HG03175 (cell line): ENCODE data around the gene GFPT1.

ENCODE experiments used
- ATAC-seq: cut with Tn5 transposase; IDR thresholded peaks from one replicate; pipeline ENCODE4 v1.9.1; 2021; ENCODE audit warnings: mild to moderate bottlenecking, moderate library complexity; ENCODE audit not compliant: unreplicated experiment

GFPT1 gene

DNA sequence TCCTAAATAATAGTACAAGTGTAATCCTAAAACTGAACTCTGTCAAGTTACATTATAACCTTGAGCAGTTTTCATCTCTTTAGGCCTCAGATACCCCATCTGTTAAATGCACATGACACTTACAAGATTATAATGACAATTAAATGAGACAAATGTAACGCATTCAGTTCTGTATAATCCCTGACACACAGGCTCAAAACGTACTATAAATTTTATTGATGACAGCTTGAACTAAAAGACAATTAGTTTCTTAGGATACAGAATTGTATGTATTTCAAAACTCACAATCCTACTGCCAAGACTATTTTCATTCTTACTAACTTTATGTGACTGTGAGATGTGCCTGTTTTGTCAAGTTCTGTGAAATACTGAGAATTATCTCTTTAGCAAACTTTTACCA lies 56.2 kb downstream of the GFPT1 start:
- no peak for ATAC-seq

DNA sequence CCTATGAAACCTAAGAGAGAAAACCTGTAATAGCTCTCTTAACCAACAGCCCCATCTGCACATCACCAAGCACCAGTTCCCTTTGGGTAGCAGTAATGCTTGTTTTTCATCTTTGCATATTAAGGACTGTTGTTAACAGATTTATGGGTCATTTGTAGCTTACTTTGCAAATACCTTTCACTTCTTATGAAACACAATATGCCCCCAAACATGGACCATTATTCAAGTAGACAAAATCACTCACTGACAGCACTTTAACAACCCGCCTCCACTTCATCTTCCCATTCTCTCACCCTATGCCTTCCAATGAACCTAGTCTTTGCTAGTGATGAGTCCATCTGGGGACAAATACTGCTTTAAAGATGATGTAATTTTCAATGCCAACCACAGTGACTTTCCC lies 64.4 kb downstream of the GFPT1 start:
- ATAC-seq: no peak

DNA sequence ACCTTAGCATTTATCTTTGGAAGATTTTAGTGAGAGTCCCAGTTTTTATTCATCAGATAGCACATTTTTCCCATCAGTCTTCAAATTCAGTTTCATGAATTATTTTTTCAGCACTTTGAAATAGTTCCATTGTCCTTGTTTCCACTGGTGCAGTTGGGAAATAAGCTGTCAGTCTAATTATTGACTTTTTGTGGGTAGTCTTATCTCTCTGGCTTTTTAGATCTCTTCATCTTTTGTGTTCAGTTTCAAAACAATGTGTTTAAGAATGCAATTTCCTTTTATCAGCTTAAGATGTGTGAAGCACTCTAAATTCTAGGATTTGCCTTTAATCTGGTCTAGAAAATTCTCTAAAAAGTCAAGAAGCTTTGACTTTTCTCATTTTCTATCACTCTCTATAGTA lies 70.5 kb downstream of the GFPT1 start:
- no peak for ATAC-seq

DNA sequence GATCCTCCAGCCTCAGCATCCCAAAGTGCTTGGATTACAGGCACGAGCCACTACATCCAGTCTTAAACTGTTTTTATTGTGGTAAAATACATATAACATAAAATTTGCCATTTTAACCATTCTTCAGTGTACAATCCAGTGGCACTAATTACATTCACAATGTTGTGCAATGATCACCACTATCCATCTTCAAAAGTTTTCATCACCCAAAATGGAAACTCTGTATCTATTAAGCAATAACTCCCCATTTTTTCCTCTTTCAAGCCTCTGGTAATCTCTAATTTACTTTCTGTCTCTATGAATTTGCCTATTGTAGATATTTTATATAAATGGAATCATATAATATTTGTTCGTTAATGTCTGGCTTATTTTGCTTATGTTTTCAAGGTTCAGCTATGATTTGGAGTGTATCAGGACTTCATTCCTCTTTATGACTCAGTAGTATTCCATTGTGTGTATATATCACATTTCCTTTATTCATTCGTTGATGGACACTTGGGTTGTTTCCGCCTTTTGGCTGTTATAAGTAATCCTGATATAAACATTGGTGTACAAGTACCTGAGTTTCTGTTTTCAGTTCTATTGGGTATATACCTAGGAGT lies 71.8 kb downstream of the GFPT1 start:
- no peak for ATAC-seq

DNA sequence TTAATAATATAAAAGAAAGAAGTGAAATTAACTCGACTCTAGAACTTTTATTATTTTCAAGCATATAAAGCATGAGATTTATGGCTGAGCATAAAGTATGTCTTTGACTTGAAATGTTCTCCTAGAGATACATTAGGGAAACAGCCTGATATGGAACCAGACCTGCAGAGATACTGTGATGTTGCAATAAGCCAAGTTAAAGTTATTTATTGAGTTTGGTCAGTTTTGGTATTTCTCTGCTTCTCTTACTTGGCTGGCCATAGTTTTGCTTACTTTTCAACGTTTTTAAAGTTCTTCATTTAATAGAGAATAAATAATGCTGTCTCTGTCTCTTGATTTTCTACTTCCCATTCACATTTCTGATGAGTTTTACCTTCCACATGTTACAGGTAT lies 76.0 kb downstream of the GFPT1 start:
- ATAC-seq: no peak

DNA sequence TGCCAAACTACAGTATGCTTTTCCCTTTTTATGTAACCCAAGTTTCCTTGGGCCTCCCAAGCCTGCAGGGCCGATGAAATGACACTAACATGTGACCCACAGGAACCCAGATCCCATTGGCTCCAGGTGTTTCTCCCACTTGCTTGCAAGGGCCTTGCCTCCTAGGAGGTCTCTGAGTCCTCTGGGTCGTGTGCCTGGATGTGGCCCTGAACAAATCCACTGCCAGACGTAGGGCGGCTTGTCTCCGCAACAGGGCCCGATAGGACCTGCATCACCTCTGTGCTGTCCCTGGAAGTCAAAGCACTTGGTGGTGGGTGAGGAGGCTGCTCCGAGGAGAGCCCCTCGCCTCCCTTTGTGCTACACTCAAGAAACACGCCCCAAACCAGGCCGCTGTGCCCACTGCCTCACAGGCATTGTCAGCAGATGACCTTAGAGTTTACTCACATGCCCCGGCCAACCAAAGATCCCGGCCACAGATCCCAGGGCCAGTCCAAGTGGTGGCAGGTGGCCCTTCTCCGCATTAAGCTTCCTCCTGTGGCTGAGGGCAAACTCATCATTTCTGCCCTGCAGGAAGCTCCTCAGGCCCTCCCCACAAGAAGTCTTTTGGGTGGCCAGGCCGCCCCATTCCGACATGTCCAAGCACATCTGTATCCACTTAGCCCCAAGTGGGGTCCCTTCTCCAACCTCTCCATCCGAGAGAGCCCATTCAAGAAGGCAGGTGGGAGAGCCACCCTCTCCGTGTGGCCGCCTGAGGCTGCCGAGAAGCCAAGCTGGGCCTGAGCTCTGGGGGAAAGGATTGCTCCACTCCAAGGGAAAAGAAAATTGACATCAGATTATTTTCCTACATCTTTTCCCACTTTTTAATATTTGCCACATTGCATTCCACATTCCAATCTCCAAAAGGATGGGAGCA lies 76.7 kb downstream of the GFPT1 start:
- no peak for ATAC-seq

DNA sequence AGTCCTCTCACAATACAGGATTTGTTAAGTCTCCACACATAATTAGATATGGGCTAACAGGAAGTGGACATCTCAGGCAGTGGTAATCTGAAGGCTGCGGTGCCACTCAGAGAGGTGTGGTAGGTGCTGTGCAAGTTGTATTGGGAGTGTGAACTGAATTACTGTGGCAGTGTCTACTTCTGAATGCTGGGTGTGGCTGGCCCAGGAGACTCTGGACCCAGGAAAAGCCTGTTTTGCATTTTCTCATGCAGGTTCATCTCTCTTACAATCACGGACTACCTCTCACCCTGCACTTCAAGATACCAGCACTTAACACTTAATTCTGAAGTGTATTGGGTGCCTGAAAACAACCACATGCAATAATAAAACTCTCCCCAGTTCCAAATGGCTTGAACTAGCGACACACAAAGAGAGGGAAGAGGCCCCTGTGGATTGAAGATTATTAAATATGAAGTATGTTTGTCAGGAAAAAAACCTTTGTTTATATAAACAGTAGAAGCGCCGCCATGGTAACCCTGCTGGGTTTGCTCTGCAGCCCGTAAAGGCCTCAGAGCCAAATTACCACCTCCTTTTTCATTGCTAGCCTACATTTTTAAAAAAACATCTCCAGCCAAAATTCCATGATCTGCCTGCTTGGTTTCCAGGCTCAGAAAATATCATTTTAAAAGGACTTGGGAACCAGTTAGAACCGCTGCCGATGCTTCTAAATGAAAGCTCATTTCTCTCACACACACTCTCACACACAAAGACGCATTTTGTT lies 77.5 kb downstream of the GFPT1 start:
- ATAC-seq: no peak

DNA sequence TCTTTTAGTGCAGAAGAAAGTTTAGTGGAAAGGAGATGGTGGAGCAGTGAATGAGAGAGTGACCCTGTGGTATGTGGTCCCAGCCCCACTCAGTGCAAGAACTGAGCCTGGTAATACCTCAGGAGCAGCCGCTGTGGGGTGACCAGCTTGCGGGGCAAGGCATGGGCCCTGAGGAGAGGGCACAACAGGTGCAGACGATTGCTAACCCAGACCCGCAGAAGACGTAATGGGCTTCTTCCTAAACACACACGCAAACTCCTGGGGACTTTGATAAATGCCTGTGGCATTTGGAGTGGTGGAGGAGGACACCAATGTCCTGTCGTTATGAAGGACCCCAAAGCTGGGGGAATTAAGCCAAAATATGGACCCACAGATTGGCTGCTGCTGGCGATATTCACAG lies 78.7 kb downstream of the GFPT1 start:
- ATAC-seq: no peak

DNA sequence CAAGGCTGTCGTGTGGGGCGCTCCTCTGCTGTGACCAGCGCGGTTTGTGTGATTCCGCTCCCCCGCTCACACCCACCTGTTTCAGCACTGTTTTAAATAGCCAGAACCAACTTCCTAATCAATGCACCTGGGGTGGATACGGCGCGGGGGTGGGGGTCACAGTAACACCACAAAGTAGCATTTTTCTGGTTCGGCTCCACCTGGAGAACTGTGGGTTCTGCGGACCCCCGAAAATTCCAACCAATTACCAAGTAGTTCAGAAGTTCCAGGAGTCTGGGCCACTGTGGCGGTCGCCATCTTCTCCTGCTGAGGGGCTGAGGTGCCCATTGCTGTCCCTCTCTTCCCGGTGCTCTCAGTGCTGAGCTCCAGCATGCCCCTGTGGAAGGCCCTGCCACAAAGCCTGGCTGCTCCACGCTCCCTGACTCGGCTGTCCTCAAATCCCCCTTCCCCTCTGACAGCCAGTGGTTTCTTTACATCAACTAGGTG lies 79.4 kb downstream of the GFPT1 start:
- peak; percentile 91 for ATAC-seq

DNA sequence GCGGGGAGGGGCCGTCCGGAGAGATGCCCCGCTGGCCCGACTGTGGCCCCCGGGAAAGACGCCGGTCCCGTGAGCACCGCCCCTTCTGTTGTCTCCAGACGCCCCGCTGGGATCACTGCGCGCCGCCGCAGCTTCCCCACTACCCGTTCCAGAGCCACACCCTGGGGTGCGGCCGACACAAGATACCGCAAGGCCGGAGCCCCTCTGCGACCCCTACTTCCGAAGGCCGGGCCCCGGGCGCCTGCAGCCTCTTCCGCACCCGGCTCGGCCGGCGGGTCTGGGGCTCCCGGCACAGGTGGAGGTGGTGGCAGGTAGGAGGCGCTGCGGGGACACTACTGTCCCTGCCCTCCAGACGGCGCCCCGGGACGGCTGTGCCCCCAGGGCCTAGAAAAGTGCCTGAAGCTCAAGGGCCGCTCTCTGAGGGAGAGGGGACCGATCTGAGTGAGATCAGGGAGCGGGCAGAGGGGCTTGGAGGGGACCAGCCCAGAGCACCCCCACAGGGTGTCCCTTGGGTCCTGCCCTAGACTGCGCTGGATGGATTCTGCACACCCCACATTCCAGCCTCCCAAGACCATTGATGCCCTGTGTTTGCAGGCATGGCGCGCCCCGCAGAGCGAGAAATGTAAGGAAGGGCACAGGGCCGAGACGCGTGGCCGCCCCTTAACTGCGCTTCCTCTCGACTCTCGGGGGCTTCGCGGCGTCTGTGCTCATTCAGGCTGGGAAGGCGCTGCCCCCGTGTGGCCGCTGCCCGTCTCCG lies 80.0 kb downstream of the GFPT1 start:
- ATAC-seq: peak; percentile 54

DNA sequence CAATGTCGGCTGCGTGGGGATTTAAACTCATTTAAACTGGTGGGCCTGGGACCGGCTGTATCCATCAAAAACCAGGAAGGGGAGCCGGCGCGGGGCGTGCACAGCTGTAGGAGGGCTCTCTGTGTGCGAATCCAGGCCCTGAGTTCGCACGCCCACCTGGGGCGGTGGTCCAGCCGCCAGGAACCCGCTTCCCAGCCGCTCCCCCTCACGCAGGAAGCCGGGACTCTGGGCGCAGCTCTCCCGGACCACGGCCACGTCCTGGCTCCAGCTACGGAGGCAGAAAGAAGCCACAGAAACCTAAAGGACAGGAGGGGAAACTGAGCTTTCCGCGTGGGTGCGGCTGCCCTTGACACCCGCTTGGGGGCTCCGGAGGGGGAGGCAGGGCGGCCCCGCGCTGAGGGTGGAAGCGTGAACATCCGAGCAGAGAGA lies 80.6 kb downstream of the GFPT1 start:
- no peak for ATAC-seq

DNA sequence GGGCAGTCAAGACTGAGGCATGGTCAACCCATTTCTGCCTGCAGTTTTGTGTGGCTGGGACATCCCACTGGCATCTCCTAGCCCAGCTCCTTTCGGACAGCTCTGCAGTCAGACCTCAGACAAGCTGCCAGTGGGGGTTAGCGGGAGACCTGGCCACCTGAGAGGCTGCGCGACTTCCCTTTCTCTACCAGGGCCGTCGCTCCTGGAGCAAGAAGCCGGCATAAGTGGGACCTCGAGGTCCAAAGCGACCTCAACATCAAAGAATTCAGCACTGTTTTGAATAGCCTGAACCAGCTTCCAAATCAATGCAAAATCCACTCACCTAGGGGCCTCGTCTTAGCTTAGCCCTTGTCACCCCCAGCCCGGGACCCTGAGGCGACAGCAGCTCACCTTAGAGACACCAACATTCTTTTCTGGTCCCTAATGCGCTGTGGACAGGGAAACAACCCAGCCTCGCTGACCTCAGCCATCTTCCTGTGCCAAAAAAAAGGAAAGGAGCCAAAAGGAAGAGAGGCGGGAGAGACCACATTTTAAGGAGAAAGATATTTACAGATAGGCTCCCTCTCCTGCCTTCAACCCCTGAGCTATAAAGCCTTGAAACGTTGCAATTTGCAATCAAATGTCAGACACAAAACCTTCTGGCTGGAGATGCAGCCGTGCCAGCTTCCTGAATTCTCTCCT lies 81.2 kb downstream of the GFPT1 start:
- no peak for ATAC-seq

DNA sequence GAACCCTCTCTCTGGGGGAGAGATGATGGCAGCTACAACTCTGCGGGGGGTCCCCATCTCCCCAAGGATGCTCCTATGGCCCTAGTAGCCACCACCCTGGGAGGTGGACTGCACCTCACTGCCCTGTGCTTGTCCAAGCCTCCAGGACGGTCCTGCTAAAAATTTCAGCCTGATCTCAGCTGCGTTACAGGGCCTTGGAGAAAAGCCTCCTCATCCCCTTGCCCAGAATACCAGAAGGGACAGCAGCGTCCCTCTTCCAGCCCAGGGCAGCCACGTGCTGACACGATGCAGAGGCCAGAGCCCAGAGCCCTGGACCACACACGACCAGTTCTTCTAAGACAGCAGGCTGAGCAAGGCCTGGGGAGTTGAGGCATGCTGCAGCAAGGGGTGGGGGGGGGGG lies 81.9 kb downstream of the GFPT1 start:
- no peak for ATAC-seq

DNA sequence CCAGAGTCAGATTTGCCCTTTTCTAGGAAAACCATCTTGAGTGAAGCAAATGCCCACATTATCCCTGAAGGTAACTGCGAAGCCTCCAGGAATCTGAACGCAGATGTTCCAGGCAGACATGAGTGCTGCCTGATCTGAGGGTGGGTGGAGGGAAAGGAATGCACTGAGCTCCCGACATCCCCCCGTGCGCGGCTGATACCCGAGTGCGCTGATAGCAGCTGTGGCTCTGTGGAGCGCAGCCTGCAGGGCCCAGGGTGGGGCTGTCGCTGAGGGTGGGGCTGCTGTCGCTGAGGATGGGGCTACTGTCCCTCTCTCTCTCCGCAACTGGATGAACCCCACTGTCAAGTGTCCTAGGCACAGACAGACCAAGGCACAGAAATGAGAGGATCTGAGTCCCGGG lies 82.4 kb downstream of the GFPT1 start:
- ATAC-seq: no peak

DNA sequence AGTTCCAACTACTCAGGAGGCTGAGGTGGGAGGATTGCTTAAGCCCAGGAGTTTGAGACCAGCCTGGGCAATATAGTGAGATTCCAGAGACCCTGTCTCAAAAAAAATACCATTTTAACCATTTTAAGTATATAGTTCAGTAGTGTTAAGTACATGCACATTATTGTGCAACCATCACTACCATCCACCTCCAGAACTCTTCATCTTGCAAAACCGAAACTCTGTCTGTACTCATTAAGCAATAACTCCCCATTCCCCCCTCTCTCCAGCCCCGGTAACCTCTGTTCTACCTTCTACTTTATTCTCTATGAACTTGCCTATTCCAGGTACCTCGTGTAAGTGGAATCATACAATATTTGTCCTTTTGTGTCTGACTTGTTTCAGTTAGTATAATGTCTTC lies 86.4 kb downstream of the GFPT1 start:
- ATAC-seq: no peak

DNA sequence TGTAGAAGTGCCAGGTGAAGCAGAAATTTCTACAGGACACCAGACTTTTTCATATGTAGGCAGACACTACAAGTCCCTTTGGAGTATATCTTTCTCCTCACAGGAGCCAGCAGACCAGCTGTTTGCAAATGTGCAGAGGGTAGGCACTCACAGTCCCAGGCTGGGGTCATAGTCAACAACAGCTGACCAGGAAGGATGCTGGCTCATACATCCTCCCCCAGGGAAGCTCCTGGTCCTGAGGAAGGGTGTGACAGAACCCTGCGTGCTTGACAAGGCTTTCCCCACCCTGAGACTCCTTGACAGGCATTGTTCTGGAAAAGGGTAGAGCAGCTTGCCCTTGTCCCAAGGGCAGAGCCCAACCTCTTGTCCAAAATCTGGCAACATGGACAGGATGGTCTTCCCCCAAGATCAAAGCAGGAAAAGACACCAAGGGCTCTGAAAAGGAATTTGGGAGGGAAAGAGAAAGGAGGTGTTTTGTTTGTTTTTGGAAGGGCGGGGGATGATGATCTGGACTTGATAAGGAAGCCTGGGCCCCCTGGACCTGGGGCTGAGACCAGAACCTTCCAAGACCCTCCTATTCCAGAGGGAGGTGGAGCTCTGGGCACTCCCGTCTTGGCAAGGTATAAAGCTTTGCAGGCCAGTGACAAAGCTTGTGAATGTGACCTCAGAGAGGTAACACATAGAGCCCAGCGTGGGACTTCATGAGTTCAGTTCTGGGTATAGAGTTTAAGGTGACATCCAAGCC lies 87.1 kb downstream of the GFPT1 start:
- ATAC-seq: no peak

DNA sequence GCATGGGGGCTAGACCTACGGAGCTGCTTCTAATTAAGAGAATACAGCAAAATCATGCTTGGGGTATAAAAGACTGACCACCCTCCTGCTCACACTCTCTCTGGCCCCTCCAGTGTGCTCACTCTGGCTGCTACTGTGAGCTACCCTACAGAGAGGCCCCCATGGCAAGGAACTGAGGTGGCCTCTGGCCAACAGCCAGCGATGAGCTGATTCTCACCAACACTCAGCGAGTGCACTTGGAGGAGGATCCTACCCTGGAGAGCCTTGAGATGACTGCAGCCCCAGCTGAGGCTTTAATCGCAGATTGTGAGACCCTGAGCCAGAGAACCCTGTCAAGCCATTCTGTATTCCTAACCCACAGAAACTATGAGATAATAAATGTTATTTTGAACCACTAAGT lies 88.2 kb downstream of the GFPT1 start:
- no peak for ATAC-seq

DNA sequence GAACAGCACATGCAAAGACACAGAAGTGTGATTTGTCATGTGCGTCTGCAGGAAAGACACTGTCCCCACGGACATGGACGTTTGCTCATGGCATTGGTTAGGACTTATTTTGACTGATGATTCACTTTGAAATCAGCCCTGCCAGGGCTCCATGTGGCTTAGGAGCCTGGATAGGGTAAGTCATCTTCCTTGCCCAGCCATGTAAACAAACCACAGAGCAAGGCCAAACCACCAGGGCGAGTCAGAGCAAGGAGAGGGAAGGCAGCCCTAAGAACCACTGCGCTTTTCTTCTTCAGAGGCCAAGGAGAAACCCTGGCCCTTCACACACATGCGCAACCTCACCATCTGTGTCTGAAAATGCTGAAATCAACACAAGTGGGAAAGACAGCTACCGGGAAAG lies 88.8 kb downstream of the GFPT1 start:
- no peak for ATAC-seq

DNA sequence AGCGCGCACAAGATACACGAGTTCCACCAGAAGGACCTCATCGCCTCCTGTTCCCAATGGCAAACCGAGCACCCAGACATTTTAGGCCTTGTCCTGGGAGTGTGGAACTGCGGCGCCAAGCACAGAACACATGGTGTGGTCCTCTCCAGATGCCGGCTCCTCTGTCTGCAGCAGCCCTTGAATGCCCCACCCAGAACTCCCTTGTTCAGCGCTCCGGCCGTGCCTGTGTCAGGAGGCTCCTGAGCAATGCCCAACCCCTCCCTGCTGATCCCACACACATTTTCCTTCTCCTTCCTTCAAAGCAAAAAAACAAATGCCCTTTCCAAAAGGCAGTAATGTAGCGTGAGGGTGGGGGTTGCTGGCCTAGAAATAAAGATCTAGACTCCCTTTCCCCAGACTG lies 89.8 kb downstream of the GFPT1 start:
- ATAC-seq: no peak

DNA sequence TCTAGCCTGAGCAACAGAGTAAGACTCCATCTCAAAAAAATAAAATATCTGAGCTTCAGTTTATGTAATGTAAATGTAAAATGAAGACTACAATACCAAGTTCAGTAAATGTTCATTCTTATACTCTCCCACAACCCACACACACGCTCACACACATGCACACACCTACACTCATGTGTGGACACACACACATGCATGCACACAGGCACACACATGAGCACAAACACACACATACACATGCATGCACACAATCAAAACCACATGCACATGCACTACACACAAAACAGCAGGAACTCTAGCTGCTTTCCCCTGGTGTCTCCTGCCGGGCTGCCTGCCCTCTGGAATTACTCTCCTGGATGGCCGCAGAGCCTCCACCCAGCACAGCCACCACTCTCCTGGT lies 90.6 kb downstream of the GFPT1 start:
- ATAC-seq: no peak
